NAMALWA (cell line): Measurements from ENCODE around the gene STX7.

Source experiments
- DNase-seq: peaks from one replicate; pipeline ENCODE4 v3.0.0-alpha.2; 2015; ENCODE audit warnings: low spot score

The STX7 gene

GRCh38 chr6:132414322-132414721, 98.6 kb downstream of the STX7 start:
- DNase-seq: no peak

- no peak for DNase-seq
These were observed 99.5 kb downstream of the STX7 start for GRCh38 chr6:132413499-132413802.

GRCh38 chr6:132412656-132413498, 100.0 kb downstream of the STX7 start:
- DNase-seq: no peak

- no peak for DNase-seq
These were observed 101.6 kb downstream of the STX7 start for GRCh38 chr6:132411296-132411695.

- DNase-seq: no peak
These were observed 102.1 kb downstream of the STX7 start for GRCh38 chr6:132410830-132411229.

- no peak for DNase-seq
These were observed 107.6 kb downstream of the STX7 start for GRCh38 chr6:132405143-132405915.

- no peak for DNase-seq
These were observed 108.2 kb downstream of the STX7 start for GRCh38 chr6:132404736-132405135.

GRCh38 chr6:132404330-132404729, 108.6 kb downstream of the STX7 start:
- no peak for DNase-seq

GRCh38 chr6:132401618-132402285, 111.2 kb downstream of the STX7 start:
- DNase-seq: no peak

- DNase-seq: peak; percentile 50
These were observed 111.9 kb downstream of the STX7 start, which contains the start of gene MOXD1 for GRCh38 chr6:132400883-132401617. TSS of gene MOXD1 (minus strand) at chr6:132401475. CDS start at chr6:132401426, 49 bp downstream.

GRCh38 chr6:132400555-132400882, 112.4 kb downstream of the STX7 start:
- DNase-seq: no peak

- DNase-seq: no peak
These were observed 113.4 kb downstream of the STX7 start for GRCh38 chr6:132399376-132400074.
